H9 (cell line): ENCODE results near the gene ADSS1. TPM values are rescaled to one million over a fixed set of nuclear protein-coding genes. Genes with fewer than 3 reads are reported as not detected.
A peak's percentile ranks its signal among the peaks of the same experiment; 100 is the strongest.

ENCODE experiments used
- DNase-seq: peaks from one replicate; pipeline ENCODE4 v3.0.0-alpha.2; 2017
- H2AFZ ChIP-seq: one replicate; pipeline ENCODE4 v1.6.1; 2013; ENCODE audit warnings: mild to moderate bottlenecking, low read length, control low read depth, moderate library complexity
- H2AK5ac ChIP-seq: 2 replicates; pipeline ENCODE4 v1.6.1; 2013; ENCODE audit warnings: low read length, control low read depth, mixed read lengths; ENCODE audit not compliant: insufficient read length
- H2BK120ac ChIP-seq: one replicate; pipeline ENCODE4 v1.6.1; 2013; ENCODE audit warnings: low read depth, mild to moderate bottlenecking, low read length, control low read depth, inconsistent platforms; ENCODE audit not compliant: poor library complexity, severe bottlenecking
- H2BK12ac ChIP-seq: 2 replicates; pipeline ENCODE4 v1.6.1; 2013; ENCODE audit warnings: low read length, control low read depth, mixed read lengths, low read depth; ENCODE audit not compliant: insufficient read length
- H2BK15ac ChIP-seq: 2 replicates; pipeline ENCODE4 v1.6.1; 2013; ENCODE audit warnings: low read depth, low read length, control low read depth
- H2BK20ac ChIP-seq: one replicate; pipeline ENCODE4 v1.6.1; 2013; ENCODE audit warnings: low read depth, mild to moderate bottlenecking, low read length, control low read depth, inconsistent platforms; ENCODE audit not compliant: poor library complexity, severe bottlenecking
- H2BK5ac ChIP-seq: 2 replicates; pipeline ENCODE4 v1.6.1; 2013; ENCODE audit warnings: low read length, control low read depth, mixed read lengths; ENCODE audit not compliant: insufficient read length
- H3K14ac ChIP-seq: 2 replicates; pipeline ENCODE4 v1.6.1; 2013; ENCODE audit warnings: low read length, control low read depth; ENCODE audit not compliant: insufficient read depth
- H3K18ac ChIP-seq: 2 replicates; pipeline ENCODE4 v1.6.1; 2013; ENCODE audit warnings: low read depth, mild to moderate bottlenecking, mixed read lengths, low read length, control low read depth; ENCODE audit not compliant: insufficient read length
- H3K23ac ChIP-seq: 2 replicates; pipeline ENCODE4 v1.6.1; 2013; ENCODE audit warnings: low read length, control low read depth, mixed read lengths, low read depth; ENCODE audit not compliant: insufficient read length
- H3K23me2 ChIP-seq: 2 replicates; pipeline ENCODE4 v1.6.1; 2013; ENCODE audit warnings: low read depth, mild to moderate bottlenecking, mixed read lengths, low read length, control low read depth; ENCODE audit not compliant: insufficient read length, poor library complexity, severe bottlenecking
- H3K27ac ChIP-seq: 2 replicates; pipeline ENCODE4 v1.5.1; 2013; ENCODE audit warnings: low read length, control low read depth, mixed read lengths, low read depth; ENCODE audit not compliant: insufficient read length
- H3K27me3 ChIP-seq: 2 replicates; pipeline ENCODE4 v1.6.1; 2013; ENCODE audit warnings: low read length, control low read depth, inconsistent platforms; ENCODE audit not compliant: insufficient read depth
- H3K4ac ChIP-seq: 2 replicates; pipeline ENCODE4 v1.6.1; 2013; ENCODE audit warnings: low read depth, mild to moderate bottlenecking, control low read depth, inconsistent platforms, low read length, moderate library complexity
- H3K4me1 ChIP-seq: 2 replicates; pipeline ENCODE4 v1.6.1; 2013; ENCODE audit warnings: low read length, control low read depth, inconsistent platforms; ENCODE audit not compliant: insufficient read depth
- H3K4me2 ChIP-seq: 2 replicates; pipeline ENCODE4 v1.6.1; 2013; ENCODE audit warnings: low read length, control low read depth, mixed read lengths; ENCODE audit not compliant: insufficient read length, insufficient read depth
- H3K56ac ChIP-seq: 2 replicates; pipeline ENCODE4 v1.6.1; 2013; ENCODE audit warnings: low read depth, mild to moderate bottlenecking, mixed read lengths, low read length, control low read depth; ENCODE audit not compliant: insufficient read length
- H3K79me1 ChIP-seq: 2 replicates; pipeline ENCODE4 v1.6.1; 2013; ENCODE audit warnings: low read depth, mild to moderate bottlenecking, moderate library complexity, low read length, control low read depth, inconsistent platforms; ENCODE audit not compliant: insufficient read depth, poor library complexity, severe bottlenecking
- H3K79me2 ChIP-seq: 2 replicates; pipeline ENCODE4 v1.6.1; 2013; ENCODE audit warnings: low read length, control low read depth, inconsistent platforms; ENCODE audit not compliant: insufficient read depth
- H3K9ac ChIP-seq: 2 replicates; pipeline ENCODE4 v1.6.1; 2013; ENCODE audit warnings: low read length, control low read depth, mixed read lengths; ENCODE audit not compliant: insufficient read length; ENCODE audit errors: extremely low read depth
- H3K9me3 ChIP-seq: one replicate; pipeline ENCODE4 v1.6.1; 2013; ENCODE audit warnings: low read depth, low read length, inconsistent platforms; ENCODE audit not compliant: control insufficient read depth
- H3T11ph ChIP-seq: one replicate; pipeline ENCODE4 v1.6.1; 2013; ENCODE audit warnings: mild to moderate bottlenecking, low read length, control low read depth, inconsistent platforms
- H4K20me1 ChIP-seq: one replicate; pipeline ENCODE4 v1.6.1; 2013; ENCODE audit not compliant: control insufficient read depth, insufficient read length, insufficient read depth
- H4K5ac ChIP-seq: 2 replicates; pipeline ENCODE4 v1.6.1; 2013; ENCODE audit warnings: low read depth, mild to moderate bottlenecking, mixed read lengths, low read length, control low read depth; ENCODE audit not compliant: insufficient read length
- H4K8ac ChIP-seq: replicated peaks from 2 replicates; pipeline ENCODE4 v1.6.1; 2013; ENCODE audit warnings: low read length, control low read depth, mixed read lengths, low read depth; ENCODE audit not compliant: insufficient read length
- H4K91ac ChIP-seq: 2 replicates; pipeline ENCODE4 v1.6.1; 2013; ENCODE audit warnings: low read depth, mild to moderate bottlenecking, moderate library complexity, mixed read lengths, low read length, control low read depth; ENCODE audit not compliant: insufficient read length
- H3K27ac Mint-ChIP-seq, 3 experiments: 2 replicates in 2 of 3; 3 replicates in 1 of 3; pipeline ENCODE4 v1.8.0; 2020 to 2021; ENCODE audit warnings: mixed read lengths in 3 of 3, mild to moderate bottlenecking in 1 of 3, moderate library complexity in 1 of 3
- H3K27me3 Mint-ChIP-seq: 2 replicates; pipeline ENCODE4 v1.8.0; 2021; ENCODE audit warnings: low read depth, mild to moderate bottlenecking, moderate library complexity, mixed read lengths
- H3K36me3 Mint-ChIP-seq, 3 experiments: 2 replicates in 2 of 3; 3 replicates in 1 of 3; pipeline ENCODE4 v1.8.0; 2020 to 2021; ENCODE audit warnings: low read depth in 3 of 3, mixed read lengths in 3 of 3; ENCODE audit not compliant: insufficient read depth in 1 of 3
- H3K4me1 Mint-ChIP-seq, 2 experiments: 2 replicates each; pipeline ENCODE4 v1.8.0; 2020; ENCODE audit warnings: mixed read lengths in 2 of 2
- H3K4me3 Mint-ChIP-seq, 2 experiments: 2 replicates in 1 of 2; 3 replicates in 1 of 2; pipeline ENCODE4 v1.8.0; 2020 to 2021; ENCODE audit warnings: mild to moderate bottlenecking in 2 of 2, mixed read lengths in 2 of 2, moderate library complexity in 1 of 2
- H3K9me3 Mint-ChIP-seq, 2 experiments: 2 replicates in 1 of 2; 3 replicates in 1 of 2; pipeline ENCODE4 v1.8.0; 2020; ENCODE audit warnings: mild to moderate bottlenecking in 2 of 2, mixed read lengths in 2 of 2, moderate library complexity in 1 of 2
- CTCF ChIP-seq: fragments of 200-600 bp; sonication (generic); conservative IDR thresholded peaks from 3 replicates; pipeline ENCODE4 v1.8.0; 2021; ENCODE audit warnings: antibody characterized with exemption, mild to moderate bottlenecking
- WGBS: extraction: QIAGEN DNeasy Blood & Tissue Kit; methylation state at CpG from one replicate; pipeline ENCODE4 v1.1.7; 2013; ENCODE audit warnings: missing lambda C conversion rate, low lambda C conversion rate, mixed read lengths; ENCODE audit not compliant: insufficient read length; ENCODE audit errors: extremely low coverage; 5-methylcytosine and 5-hydroxymethylcytosine counted together
- total RNA-seq: library from RNA; stranded (reverse); gene quantifications from 2 replicates; pipeline ENCODE4 v1.2.1, GENCODE V29; 2021

Gene ADSS1
- total RNA-seq, 1 experiment from 2014 or later = 8.5 TPM

DNA sequence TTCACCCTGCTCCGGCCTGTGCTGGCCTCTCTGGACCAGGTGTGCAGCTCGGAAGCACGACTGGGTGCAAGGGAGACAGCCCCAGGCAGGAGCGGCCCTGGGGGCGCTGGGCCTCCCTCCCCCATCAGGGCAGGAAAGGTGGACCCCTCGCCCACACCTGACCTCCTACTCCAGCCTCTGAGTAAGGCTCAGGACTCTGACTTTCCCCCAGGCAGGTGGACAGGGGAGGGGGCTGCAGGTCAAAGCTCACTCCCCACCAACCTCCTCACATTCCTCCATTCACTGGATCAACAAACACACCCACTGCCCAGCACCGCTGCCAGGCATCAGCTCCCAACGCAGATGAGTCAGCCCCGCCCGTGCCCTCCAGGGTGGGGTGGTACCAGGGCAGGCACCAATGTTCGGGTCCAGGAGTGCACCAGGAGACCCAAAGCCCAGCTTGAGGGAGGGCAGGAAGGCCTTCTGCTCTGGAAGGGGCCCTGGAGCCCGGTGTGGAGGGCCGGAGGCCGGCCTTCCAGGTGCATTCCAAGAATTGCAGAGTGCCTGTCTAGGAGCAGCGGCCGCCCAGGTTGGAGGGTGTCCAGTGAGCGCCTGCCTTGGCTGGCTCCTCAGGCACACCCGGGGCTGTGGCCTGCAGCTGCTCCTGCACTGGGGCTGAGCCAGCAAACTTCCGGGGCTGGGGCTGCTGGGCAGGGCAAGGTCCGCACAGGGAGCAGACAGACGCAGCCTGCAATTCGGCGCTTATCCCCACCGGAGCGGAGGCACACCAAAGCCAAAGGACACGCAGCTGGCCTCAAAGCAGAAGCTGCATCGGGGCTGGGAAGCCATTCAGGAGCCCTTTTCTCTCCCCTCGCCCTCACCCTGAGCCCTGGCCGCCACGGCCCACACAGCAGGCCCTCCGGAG lies 36.2 kb upstream of the ADSS1 start:
- Histone ChIP-seq H3K23ac (no peak overlapping the region), H2BK12ac (no peak overlapping the region), H3T11ph (no peak overlapping the region), H3K4me1 (no peaks in the 10 kb centered on the region), H3K14ac (no peak overlapping the region), H3K79me2 (peaks cover 4% of the 10 kb centered on the region; the same call in 1 of the 2 replicates), H3K27ac (no peak overlapping the region), H4K5ac (no peak overlapping the region), H3K4ac (no peak overlapping the region), H2AFZ (no peak overlapping the region), H3K56ac (no peak overlapping the region), H3K4me2 (no peak overlapping the region), H3K9ac (no peak overlapping the region), H2BK20ac (no peak overlapping the region), H3K79me1 (peaks cover 5% of the 10 kb centered on the region), H2BK5ac (no peak overlapping the region), H4K20me1 (no peaks in the 10 kb centered on the region), H4K91ac (no peak overlapping the region), H3K23me2 (peaks cover 6% of the 10 kb centered on the region), H3K18ac (peak overlapping the region; percentile 9), H3K9me3 (no peaks in the 10 kb centered on the region), H2BK15ac (no peak overlapping the region), H3K27me3 (no peaks in the 10 kb centered on the region), H4K8ac (no peak overlapping the region), H2AK5ac (no peak overlapping the region), H2BK120ac (no peak overlapping the region)
- no peak for TF ChIP-seq CTCF
- peak; percentile 76 for DNase-seq
- peaks cover 18 to 42% of the 10 kb centered on the region in 2 experiments for H3K4me1 Mint-ChIP-seq
- peak overlapping the region in 1 of 3 experiments; percentile 70; a peak in 3 of 7 replicates for H3K27ac Mint-ChIP-seq
- WGBS = no CpG with 5 or more reads among the region's 31 CpGs
- H3K9me3 Mint-ChIP-seq = peaks cover 0 to 8% of the 10 kb centered on the region in 2 experiments; a peak in 2 of 5 replicates
- no peaks in the 10 kb centered on the region; a peak in 4 of 7 replicates for H3K36me3 Mint-ChIP-seq
- peaks cover 6% of the 10 kb centered on the region for H3K27me3 Mint-ChIP-seq
- H3K4me3 Mint-ChIP-seq = peak overlapping the region in 1 of 2 experiments; percentile 23; a peak in 1 of 5 replicates
